ENCODE results near the gene CLASP2. TPM values are rescaled to one million over a fixed set of nuclear protein-coding genes. Genes with fewer than 3 reads are reported as not detected.

CLASP2 gene
- total RNA-seq, 2 experiments from 2014 or later = 40.6 to 43.0 TPM

GRCh38 chr3:33544126-33544525, 173.9 kb downstream of the CLASP2 start:
- POLR2A ChIA-PET = no interaction called here

GRCh38 chr3:33543601-33544000, 174.5 kb downstream of the CLASP2 start:
- Mint-ChIP-seq H3K9me3 (no peaks in the 10 kb centered on the region), H3K4me3 (no peak overlapping the region), H3K36me3 (ENCODE audit: low read depth) (peaks cover 13% of the 10 kb centered on the region), H3K27ac (no peak overlapping the region), H3K27me3 (no peaks in the 10 kb centered on the region), H3K4me1 (no peaks in the 10 kb centered on the region)
- ChIA-PET CTCF (no interaction called here), POLR2A (no interaction called here)
- no peak for DNase-seq

More at GRCh38 chr3:33544126-33544525, 173.9 kb downstream of the CLASP2 start:
- H3K4me3 Mint-ChIP-seq = no peak overlapping the region
- no peak overlapping the region for H3K27ac Mint-ChIP-seq
- H3K27me3 Mint-ChIP-seq = no peaks in the 10 kb centered on the region
- peaks cover 15% of the 10 kb centered on the region for H3K36me3 Mint-ChIP-seq (ENCODE audit: low read depth)
- no peaks in the 10 kb centered on the region for H3K9me3 Mint-ChIP-seq
- H3K4me1 Mint-ChIP-seq = no peaks in the 10 kb centered on the region
- DNase-seq = no peak
- CTCF ChIA-PET = no interaction called here

- H3K9me3 Mint-ChIP-seq = no peaks in the 10 kb centered on the region
- no peak overlapping the region for H3K27ac Mint-ChIP-seq
- CTCF ChIA-PET = no interaction called here
- H3K36me3 Mint-ChIP-seq (ENCODE audit: low read depth) = peaks cover 13% of the 10 kb centered on the region
- no peaks in the 10 kb centered on the region for H3K4me1 Mint-ChIP-seq
- H3K27me3 Mint-ChIP-seq = no peaks in the 10 kb centered on the region
- POLR2A ChIA-PET = no interaction called here
- DNase-seq = no peak
- H3K4me3 Mint-ChIP-seq = no peak overlapping the region
These were observed 176.1 kb downstream of the CLASP2 start for GRCh38 chr3:33541918-33542317.

GRCh38 chr3:33538678-33539339, 179.2 kb downstream of the CLASP2 start:
- Mint-ChIP-seq H3K9me3 (no peaks in the 10 kb centered on the region), H3K4me3 (no peak overlapping the region), H3K27me3 (no peaks in the 10 kb centered on the region), H3K4me1 (no peaks in the 10 kb centered on the region), H3K27ac (no peak overlapping the region), H3K36me3 (ENCODE audit: low read depth) (peaks cover 28% of the 10 kb centered on the region)
- ChIA-PET POLR2A (no interaction called here), CTCF (no interaction called here)
- no peak for DNase-seq

- CTCF ChIA-PET = no interaction called here
- DNase-seq = no peak
- POLR2A ChIA-PET = no interaction called here
- no peak overlapping the region for H3K4me3 Mint-ChIP-seq
- H3K9me3 Mint-ChIP-seq = no peaks in the 10 kb centered on the region
- H3K27me3 Mint-ChIP-seq = no peaks in the 10 kb centered on the region
- H3K27ac Mint-ChIP-seq = no peak overlapping the region
- peaks cover 33% of the 10 kb centered on the region for H3K36me3 Mint-ChIP-seq (ENCODE audit: low read depth)
- H3K4me1 Mint-ChIP-seq = no peaks in the 10 kb centered on the region
These were observed 180.9 kb downstream of the CLASP2 start for GRCh38 chr3:33537133-33537532.

GRCh38 chr3:33526787-33527186, 191.3 kb downstream of the CLASP2 start:
- Mint-ChIP-seq H3K36me3 (ENCODE audit: low read depth) (peaks cover 71% of the 10 kb centered on the region), H3K27me3 (no peaks in the 10 kb centered on the region), H3K9me3 (peaks cover 32% of the 10 kb centered on the region), H3K27ac (no peak overlapping the region), H3K4me3 (no peak overlapping the region), H3K4me1 (no peaks in the 10 kb centered on the region)
- ChIA-PET POLR2A (no interaction called here), CTCF (no interaction called here)
- no peak for DNase-seq

GRCh38 chr3:33525232-33525631, 192.8 kb downstream of the CLASP2 start:
- peaks cover 29% of the 10 kb centered on the region for H3K9me3 Mint-ChIP-seq
- no peak overlapping the region for H3K4me3 Mint-ChIP-seq
- no peaks in the 10 kb centered on the region for H3K27me3 Mint-ChIP-seq
- no peak overlapping the region for H3K27ac Mint-ChIP-seq
- DNase-seq = no peak
- H3K36me3 Mint-ChIP-seq (ENCODE audit: low read depth) = peaks cover 63% of the 10 kb centered on the region
- no peaks in the 10 kb centered on the region for H3K4me1 Mint-ChIP-seq
- CTCF ChIA-PET = no interaction called here
- POLR2A ChIA-PET = no interaction called here

GRCh38 chr3:33523093-33523667, 194.9 kb downstream of the CLASP2 start:
- peaks cover 20% of the 10 kb centered on the region for H3K9me3 Mint-ChIP-seq
- no peak for DNase-seq
- CTCF ChIA-PET = no interaction called here
- no peaks in the 10 kb centered on the region for H3K4me1 Mint-ChIP-seq
- H3K27me3 Mint-ChIP-seq = no peaks in the 10 kb centered on the region
- H3K36me3 Mint-ChIP-seq (ENCODE audit: low read depth) = peaks cover 52% of the 10 kb centered on the region
- POLR2A ChIA-PET = no interaction called here
- no peak overlapping the region for H3K27ac Mint-ChIP-seq
- no peak overlapping the region for H3K4me3 Mint-ChIP-seq

GRCh38 chr3:33521736-33522135, 196.3 kb downstream of the CLASP2 start:
- Mint-ChIP-seq H3K9me3 (peaks cover 12% of the 10 kb centered on the region), H3K4me3 (no peak overlapping the region), H3K4me1 (no peaks in the 10 kb centered on the region), H3K27ac (no peak overlapping the region), H3K36me3 (ENCODE audit: low read depth) (peaks cover 43% of the 10 kb centered on the region), H3K27me3 (no peaks in the 10 kb centered on the region)
- ChIA-PET CTCF (no interaction called here), POLR2A (no interaction called here)
- DNase-seq = no peak

- no peaks in the 10 kb centered on the region for H3K4me1 Mint-ChIP-seq
- CTCF ChIA-PET = no interaction called here
These were observed 204.7 kb downstream of the CLASP2 start for GRCh38 chr3:33513262-33513863.

GRCh38 chr3:33505027-33505426, 213.0 kb downstream of the CLASP2 start:
- peaks cover 43% of the 10 kb centered on the region for H3K36me3 Mint-ChIP-seq (ENCODE audit: low read depth)
- POLR2A ChIA-PET = no interaction called here
- CTCF ChIA-PET = no interaction called here

More at GRCh38 chr3:33513262-33513863, 204.7 kb downstream of the CLASP2 start:
- H3K4me3 Mint-ChIP-seq = no peak overlapping the region
- POLR2A ChIA-PET = no interaction called here
- H3K9me3 Mint-ChIP-seq = no peaks in the 10 kb centered on the region
- peaks cover 40% of the 10 kb centered on the region for H3K36me3 Mint-ChIP-seq (ENCODE audit: low read depth)
- DNase-seq = no peak
- H3K27ac Mint-ChIP-seq = no peak overlapping the region
- no peaks in the 10 kb centered on the region for H3K27me3 Mint-ChIP-seq

GRCh38 chr3:33496449-33496848, 221.6 kb downstream of the CLASP2 start:
- Mint-ChIP-seq H3K36me3 (ENCODE audit: low read depth) (peaks cover 32% of the 10 kb centered on the region), H3K27ac (no peak overlapping the region), H3K4me1 (no peaks in the 10 kb centered on the region), H3K9me3 (peaks cover 12% of the 10 kb centered on the region), H3K4me3 (no peak overlapping the region), H3K27me3 (no peaks in the 10 kb centered on the region)
- DNase-seq = no peak
- CTCF ChIA-PET = no interaction called here
- POLR2A ChIA-PET = no interaction called here

More at GRCh38 chr3:33505027-33505426, 213.0 kb downstream of the CLASP2 start:
- Mint-ChIP-seq H3K27ac (no peak overlapping the region), H3K4me3 (no peak overlapping the region), H3K4me1 (no peaks in the 10 kb centered on the region), H3K9me3 (peaks cover 7% of the 10 kb centered on the region), H3K27me3 (no peaks in the 10 kb centered on the region)
- DNase-seq = no peak

GRCh38 chr3:33491721-33492120, 226.3 kb downstream of the CLASP2 start:
- H3K9me3 Mint-ChIP-seq = no peaks in the 10 kb centered on the region
- no peak overlapping the region for H3K4me3 Mint-ChIP-seq
- no peak for DNase-seq
- no peaks in the 10 kb centered on the region for H3K27me3 Mint-ChIP-seq
- ChIA-PET CTCF (no interaction called here), POLR2A (no interaction called here)
- peaks cover 2% of the 10 kb centered on the region for H3K36me3 Mint-ChIP-seq (ENCODE audit: low read depth)
- H3K4me1 Mint-ChIP-seq = no peaks in the 10 kb centered on the region
- H3K27ac Mint-ChIP-seq = no peak overlapping the region

GRCh38 chr3:33490641-33491241, 227.3 kb downstream of the CLASP2 start:
- Mint-ChIP-seq H3K27me3 (no peaks in the 10 kb centered on the region), H3K9me3 (no peaks in the 10 kb centered on the region), H3K27ac (no peak overlapping the region), H3K4me3 (no peak overlapping the region), H3K36me3 (ENCODE audit: low read depth) (no peaks in the 10 kb centered on the region), H3K4me1 (no peaks in the 10 kb centered on the region)
- CTCF ChIA-PET = no interaction called here
- POLR2A ChIA-PET = no interaction called here
- no peak for DNase-seq
